Measurements from ENCODE around the gene ENGASE.
"Not testable (repeated sequence)": the region's sequence is repeated elsewhere in the genome, so short reads cannot be mapped to it uniquely, and the experiment has no call there.

Gene ENGASE, protein sequence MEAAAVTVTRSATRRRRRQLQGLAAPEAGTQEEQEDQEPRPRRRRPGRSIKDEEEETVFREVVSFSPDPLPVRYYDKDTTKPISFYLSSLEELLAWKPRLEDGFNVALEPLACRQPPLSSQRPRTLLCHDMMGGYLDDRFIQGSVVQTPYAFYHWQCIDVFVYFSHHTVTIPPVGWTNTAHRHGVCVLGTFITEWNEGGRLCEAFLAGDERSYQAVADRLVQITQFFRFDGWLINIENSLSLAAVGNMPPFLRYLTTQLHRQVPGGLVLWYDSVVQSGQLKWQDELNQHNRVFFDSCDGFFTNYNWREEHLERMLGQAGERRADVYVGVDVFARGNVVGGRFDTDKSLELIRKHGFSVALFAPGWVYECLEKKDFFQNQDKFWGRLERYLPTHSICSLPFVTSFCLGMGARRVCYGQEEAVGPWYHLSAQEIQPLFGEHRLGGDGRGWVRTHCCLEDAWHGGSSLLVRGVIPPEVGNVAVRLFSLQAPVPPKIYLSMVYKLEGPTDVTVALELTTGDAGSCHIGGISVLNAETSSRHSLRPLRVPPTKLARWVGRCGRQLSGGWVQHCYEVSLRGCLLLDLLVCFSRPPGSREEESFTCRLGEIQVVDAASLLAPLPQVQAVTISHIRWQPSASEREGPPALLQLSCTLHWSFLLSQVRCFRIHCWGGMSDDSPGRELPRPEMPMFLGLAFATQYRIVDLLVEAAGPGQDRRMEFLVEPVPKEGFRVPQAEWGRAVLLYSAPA
- total RNA-seq = 71.0 to 128 (median 109) reads per million in 4 donors

DNA sequence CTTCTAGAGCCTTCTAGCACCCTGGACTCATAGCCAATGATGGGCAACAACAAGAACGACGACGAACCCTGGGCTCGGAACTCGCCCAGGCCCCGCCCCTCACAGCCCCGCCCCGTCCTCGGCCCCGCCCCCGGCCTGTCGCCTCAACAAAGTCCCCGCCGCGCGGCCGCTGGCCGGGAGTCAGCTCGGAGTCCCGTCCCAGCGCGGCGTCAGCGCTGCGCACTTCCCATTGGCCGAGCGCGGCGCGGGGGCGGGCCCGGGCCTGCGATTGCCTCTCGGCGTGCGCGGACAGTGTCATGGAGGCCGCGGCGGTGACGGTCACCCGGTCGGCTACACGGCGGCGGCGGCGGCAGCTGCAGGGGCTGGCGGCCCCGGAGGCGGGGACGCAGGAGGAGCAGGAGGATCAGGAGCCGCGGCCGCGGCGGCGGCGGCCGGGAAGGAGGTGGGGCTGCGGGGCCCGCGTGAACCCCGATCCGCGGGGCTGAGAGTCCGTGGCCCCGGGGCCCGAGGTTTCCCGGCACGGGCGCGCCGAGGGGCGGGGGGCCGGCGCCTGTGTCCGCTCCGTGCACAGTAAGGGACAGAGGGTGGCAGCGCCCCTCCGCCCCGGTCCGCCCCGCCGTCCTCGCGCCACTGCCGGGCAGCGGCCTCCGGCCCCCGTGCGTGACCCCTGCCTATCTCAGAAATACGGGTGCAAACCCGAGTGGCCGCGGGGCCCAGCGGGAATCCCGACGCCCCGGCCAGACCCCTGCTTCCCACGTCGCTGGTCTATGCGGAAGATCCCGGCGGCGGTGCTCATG, at the start of gene ENGASE:
TSS of gene ENGASE (plus strand) at position 176 of the 797 bp plus-strand sequence. CDS start at position 297, 121 bp downstream.
- peak; percentile 85 to 94 (median 87) for DNase-seq

DNA sequence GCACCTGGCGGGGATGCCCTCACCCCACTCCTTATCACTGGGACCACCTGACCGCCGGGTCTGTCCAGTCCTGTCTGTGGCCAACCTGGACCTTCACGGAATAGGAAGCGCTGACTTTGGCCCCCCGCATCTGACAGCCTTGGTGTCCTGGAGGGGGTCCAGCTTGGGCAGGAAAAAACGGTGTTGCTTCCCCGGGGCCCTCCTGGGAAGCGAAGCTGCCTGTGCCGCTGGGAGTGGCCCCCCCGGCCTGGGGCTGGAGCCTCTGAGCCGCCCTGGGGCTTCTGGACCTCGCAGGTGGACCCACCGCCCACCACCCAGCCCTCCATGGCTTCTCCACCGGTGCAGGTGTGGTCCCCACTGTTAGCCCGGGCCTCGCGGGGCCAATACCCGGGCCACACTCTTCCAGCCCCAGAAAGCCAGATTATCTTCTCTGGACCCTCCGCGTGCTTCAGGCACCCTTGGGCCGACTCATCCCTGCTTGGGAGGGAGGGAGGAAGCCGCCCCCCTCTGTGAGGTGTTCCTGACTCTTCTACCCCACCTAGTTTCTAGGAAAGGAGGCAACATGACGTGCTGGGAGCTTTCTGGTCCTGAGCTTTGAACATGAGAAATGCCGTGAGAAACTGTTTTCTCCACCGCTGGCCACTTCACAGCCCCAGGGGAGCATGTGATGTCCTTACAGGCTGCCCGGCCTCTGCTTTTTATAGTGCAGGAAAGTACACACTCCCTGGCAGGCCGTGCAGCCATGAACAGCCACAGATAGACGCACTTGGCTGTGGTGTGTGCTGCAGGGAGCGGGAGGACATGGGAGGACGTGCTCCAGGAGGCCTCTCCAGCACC, 49.5 kb upstream of the ENGASE start:
- no peak for DNase-seq

DNA sequence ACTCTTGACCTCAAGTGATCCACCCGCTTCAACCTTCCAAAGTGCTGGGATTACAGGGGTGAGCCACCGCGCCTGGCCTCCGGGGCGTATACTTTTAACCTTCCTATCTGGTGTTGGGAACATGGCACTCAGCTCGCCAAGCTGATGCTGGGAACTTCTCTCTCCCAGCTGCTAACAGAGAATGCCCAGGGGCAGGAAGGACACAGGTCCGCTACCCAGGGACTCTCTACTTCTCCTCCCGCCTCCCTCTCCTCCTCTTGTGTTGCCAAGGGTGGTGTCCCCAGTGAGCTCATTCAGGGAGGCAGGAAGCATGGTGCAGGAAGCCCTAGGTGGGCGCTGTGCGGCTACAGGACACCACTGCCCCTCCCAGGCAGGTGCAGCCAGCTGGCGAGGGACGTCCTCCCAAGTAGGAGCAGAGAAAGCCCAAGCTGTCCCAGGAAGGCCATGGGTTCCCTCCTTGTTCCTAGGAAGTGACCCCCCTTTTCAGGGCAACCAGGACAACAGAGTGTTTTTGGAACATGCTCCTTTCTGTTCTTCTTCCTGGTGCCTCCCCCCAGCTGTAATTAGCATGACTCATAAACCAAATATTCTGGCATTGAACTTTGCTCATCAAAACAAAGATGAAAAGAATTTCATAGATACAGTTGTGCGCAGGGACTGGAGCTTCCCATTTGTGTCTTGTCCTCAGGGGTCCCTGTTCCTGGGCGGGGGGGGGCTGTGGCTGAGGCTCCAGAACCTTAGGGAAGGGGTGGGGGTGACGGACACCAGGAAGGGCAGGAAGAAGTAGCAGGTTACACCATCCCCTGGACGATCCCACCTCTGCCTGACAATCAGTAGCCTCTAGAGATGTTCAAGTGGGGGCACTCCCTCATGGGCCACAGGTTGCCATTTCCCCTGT, 48.0 kb upstream of the ENGASE start:
- DNase-seq = no peak

DNA sequence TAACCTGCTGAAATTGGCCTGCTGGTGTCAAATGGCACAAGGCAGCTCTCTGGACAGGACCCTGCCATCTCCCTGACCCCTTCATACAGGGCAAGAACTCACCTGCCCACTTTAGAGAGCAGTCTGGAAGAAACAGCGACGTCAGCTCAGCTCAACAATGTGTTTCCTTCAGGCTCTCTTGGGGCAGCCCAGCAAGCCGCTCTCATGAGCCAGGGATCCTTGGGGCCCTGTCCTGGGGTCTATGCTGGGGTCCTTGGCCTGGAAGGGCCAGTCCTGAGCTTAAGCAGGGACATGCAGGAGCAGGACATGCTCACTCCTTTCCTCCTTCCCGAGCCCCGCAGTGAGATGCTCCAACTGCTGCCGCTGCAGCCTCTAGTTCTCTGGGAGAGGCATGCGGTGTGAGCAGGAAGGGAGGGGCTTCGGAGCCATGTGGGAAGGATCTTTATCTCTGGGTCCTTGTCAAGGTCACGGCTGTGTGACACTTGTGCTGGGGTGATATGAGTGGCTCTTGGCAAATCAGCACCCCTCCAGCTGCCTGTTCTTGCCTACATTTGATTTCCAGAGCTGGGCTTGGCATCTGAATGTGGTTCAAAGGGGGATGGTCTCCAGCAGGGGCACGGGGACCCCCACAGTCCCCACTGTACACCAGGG, 47.2 kb upstream of the ENGASE start:
- DNase-seq = no peak

DNA sequence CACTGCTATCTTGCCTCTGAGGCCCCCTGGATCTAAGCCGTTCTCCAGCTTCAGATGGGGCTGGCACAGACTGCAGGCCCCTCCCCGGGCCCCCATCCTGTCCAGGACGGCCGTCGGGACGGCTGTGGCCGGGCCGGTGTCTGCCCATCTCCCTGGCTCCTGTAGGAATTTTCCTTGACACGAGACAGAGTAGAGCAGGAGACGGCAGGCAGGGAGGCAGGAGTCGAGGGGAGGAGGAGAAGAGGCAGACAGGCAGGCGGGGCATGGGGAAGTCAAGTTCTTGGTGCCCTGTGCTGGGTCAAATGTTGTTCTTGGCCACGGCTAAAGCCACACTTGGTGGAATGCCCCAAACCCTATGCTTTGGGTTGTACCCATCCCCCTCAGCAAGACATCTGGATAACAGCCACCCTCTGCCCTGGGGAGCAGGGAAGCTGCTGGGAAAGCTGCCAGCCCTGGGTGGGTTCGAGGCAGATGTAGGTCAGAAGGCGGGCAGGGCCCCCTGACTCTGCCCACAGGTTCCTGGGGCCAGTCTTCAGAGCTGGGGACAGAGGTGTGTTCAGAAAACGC, 46.6 kb upstream of the ENGASE start:
- DNase-seq = no peak

DNA sequence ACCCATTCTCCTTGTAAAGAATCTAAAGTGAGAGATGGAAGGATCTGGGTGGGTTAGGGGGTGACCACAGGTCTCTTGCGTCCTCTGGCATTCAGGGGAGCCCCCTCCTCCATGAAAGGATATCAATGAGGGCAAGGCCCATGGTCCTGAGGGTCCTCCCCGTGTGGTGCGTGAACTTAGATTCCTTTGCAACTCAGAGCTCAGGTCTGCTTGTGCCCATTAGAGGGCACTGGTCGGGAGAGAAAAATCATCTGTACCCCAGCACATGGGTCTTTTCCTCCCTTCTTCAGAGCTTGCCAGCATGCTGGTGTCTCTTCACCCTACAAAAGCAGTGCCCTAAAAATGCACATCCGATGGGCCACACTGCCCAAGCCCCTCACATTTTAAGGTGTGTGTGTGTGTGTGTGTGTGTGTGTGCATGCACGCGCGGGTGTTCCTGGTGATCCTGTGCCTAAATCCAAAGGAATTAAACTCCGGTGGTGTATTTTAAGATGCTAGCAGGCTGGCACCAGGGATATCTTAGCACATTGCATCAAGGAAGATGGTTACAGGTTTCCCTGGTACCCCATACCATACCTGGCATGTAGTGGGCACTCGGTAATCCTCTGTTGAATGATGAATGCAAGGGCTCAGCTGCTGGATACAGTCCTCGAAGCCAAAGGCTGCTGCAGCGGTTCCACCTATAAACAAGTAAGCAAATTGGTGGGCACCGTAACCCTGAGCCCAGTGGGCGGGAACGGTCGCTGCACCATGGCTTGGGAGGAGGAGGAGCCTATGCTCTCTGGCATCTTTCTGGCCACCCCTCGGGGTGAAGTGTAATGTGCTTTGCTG, 45.9 kb upstream of the ENGASE start:
- DNase-seq = no peak

DNA sequence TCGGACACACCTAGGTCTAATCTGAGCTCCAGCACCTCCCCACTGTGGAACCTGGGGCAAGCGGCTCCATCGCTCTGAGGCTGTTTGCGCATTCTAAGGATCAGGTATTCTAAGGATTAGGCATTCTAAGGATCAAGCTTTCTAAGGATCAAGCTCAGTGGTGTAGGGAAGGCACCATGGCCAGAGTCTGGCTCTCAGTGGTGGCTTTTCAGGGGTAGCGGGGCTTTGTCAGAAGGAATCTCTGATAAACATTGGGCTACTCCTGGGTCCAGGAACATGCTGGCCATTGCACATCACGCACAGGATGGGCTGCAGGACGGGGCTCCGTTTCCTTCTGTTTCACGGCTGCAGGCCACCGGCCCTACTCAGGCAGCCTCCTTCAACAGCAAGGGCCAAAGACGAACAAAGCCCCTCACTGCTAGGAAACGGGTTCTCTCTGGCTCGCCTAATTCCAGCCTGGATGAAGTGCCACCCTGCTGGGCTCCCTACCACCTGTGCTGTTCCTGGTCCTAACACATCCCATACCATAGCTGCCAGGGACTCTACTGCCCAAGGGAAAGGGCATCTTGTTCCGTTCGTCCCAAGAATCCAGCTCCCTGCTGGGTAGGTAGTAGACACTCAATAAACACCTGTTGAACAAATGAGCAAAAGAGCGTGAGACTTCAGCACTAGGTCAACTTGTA, 45.2 kb upstream of the ENGASE start:
- DNase-seq = no peak

DNA sequence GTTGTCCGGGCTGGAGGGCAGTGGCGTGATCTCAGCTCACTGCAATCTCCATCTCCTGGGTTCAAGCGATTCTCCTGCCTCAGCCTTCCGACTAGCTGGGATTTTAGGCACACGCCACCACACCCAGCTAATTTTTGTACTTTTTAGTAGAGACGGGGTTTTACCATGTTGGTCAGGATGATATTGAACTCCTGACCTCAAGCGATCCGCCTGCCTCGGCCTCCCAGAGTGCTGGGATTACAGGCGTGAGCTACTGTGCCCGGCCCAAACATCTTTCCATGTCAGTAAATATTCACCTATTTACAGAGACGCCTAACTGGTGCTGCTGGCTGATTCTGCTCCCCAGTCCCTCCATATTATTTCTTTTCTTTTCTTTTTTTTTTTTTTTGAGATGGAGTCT, 44.0 kb upstream of the ENGASE start:
- DNase-seq = not testable (repeated sequence)

DNA sequence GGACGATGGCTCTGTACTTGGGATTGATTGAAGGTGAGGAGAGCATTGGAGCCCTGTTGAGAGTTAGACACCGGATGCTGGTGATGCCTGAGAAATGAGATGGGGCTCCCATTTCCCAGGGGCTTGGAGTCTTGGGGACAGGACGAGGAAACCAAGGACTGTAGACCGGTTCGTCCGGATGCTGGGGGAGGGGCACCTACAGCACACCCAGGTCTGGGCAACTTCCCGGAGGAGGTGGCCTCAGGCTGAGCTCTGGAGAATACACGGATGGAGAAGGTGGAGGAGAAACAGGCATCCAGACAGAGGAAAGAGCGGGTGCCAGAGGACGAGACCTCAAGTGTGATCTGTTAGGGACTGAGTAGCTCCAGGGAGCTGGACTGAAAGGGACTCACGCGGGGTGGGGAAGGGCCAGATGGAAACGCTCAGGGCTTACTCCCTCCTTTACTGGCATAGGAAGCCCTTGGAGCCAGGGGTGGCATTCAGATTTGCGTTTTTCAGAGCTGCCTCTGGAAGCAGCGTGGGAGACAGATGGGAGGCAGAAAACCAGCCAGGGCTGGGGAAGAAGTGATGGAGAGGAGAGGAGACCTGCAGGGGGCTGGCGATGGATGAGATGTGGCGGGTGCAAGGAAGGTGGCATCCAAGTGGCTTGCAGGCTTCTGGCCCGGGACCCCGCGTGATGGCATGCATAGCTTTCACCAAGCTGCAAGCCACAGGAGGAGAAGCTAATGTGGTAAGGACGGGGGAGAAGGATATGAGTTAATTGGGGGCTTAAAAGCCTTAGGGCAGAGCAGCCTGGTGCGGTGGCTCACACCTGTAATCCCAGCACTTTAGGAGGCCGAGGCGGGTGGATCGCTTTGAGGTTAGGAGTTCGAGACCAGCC, 42.4 kb upstream of the ENGASE start:
- no peak for DNase-seq

DNA sequence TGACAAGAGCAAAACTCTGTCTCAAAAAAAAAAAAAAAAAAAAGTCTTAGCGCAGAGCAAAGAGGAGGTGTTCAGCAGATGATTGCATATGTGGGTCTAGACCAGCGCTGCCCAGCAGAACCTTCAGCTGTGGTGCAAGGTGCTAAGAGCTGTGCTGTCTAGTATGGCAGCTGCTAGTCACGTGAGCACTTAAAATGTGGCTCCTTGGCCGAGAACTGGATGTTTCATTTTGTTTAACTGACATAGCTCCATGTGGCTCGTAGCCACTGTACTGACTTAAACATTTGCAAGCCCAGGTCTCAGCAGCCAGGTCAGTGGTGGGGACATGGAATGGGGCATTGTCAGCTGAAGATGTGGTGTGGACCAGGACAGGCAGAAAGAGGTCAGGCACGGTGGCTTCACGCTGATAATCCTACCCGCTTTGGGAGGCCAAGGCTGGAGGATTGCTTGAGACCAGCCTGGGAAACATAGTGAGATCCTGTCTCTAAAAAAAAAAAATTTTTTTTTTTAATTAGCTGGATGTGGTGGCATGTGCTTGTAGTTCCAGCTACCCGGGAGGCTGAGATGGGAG, 41.5 kb upstream of the ENGASE start:
- DNase-seq = no peak

DNA sequence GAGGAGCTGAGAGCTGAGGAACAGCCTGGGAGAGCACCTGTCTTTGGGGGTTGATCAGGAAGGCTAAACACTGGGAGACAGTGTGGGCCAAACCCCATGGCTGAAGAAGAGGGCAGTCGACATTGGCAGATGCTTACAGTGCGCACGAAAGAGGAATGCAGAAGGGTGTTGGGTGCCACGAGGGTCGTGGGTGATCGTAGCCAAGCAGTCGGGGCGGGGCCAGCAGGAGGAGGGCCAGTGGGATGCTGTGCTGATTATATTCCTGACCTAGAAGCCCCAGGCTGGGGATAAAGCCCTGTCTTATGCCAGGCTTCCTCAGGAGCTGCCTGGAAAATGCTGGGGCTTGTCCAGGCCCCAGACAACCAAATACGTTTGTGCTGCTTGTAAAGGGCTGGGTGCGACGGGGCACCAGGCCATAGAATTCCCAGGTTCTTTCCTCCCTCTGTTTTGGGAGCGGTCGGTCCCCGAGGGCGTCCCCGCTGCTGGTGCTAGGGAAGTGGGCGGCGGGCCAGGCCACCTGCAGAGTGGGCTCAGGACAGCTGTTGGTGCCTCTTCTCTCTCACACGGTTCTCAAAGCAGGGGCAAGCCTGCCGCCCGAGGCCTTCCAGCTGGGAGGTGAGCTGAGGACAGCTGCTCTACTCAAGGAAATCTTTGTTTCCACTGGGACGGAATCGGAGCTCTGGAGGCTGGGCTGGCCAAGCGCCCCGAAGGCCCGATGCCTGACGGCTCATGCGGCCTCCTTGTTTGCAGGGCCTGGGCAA, 40.7 kb upstream of the ENGASE start:
- DNase-seq = no peak

DNA sequence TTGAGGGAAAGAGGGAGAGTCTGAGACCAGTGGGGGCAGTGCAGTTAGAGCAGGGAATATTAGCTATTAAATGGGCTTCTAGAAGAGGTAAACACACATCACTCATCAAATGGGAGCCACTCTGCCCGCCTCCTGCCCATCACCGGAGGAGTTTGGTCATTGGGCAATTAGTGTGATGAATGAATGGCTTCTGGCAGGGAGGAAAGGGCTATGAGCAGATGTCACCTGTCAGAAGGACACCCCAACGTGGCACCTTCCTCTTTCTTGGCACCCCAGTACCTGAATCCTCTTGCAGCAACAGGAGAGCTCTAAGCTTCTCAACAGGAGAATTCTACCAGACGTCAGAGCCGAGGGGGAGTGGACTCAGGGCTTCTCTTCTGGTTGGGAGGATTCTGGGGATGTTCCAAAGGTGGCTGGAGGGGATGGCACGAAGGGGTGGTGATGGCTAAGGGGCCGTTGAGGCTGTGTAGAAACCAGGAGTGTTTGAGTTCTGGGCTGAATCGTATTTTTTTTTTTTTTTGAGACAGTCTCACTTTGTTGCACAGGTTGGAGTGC, 39.6 kb upstream of the ENGASE start:
- no peak for DNase-seq

DNA sequence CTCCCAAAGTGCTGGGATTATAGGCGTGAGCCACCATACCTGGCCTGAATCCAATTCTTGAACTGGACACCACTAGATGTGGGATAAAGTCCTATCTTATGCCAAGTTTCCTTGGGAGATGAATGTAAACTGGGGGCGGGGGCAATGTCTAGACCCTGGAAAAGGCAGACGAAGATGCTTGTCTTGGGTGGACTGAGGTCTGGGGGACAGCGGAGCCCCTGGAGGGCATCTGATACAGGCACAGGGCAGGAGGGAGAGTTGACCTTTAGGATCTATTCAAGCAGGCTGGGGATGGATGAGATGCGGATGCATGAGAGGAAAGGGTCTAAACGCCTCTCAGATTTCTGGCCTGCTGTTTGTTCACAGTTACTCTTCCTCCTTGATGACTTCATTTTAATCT, 38.9 kb upstream of the ENGASE start:
- DNase-seq = no peak

DNA sequence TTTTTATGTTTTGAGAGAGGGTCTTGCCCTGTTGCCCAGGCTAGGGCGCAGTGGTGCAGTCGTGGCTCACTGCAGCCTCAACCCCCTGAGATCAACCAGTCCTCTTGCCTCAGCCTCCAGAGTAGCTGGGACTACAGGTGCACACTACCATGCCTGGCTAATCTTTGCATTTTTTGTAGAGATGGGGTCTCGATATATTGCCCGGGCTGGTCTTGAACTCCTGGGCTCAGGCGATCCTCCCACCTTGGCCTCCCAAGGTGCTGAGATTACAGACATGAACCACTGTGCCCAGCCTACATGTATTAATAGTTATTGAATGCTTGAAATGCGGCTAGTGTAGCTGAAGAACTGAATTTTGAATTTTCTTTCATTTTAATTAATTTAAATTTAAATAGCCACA, 38.4 kb upstream of the ENGASE start:
- DNase-seq = no peak

DNA sequence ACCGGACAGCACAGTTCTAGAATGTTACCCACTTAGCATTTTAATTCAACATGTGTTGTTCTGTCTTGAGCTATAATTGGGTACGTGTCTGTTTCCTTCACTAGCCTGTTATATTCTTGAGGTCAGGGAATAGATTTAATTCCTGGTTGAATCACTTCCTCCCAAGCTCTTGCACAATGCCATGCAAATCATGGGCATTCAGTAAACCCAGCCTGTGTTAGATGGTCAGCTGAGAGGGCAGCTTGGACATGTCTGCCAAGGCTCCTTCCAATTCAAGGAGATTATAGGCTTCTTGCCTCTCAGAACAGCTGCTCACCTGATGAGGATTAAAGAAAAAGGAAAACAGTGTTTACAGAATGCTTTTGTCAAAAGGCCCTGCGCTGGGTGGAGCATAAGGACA, 38.0 kb upstream of the ENGASE start:
- no peak for DNase-seq

DNA sequence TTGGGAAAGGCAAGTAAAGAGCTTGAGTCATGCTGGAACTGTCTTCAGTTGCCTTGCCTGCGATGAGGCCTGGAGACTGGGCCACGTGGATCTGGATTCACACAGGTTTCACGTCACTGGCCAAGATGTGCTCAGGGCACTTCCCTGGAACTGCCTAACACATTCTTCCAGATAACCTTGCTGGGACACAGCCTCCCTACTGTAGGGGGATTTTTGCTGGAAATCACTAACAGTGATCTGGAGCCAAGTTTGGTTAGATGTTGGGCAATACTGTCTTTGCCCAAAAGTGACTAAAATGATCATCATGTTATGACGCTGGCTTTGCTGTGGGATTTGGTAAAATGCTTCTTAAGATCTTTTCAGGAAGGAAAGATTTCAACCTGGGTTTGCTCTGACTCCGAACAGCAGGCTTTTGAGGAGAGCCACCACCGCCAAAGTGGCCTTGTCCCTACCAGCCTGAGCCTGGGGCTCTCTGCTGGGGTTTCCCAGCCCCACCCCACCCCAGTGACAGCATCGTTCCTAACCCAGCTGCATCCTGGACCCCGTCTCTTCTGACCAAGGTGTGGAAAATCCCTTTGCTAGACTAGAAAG, 36.0 kb upstream of the ENGASE start:
- DNase-seq = no peak
